H1 (cell line): ENCODE data around the gene RNF212B. TPM values are rescaled to one million over a fixed set of nuclear protein-coding genes. Genes with fewer than 3 reads are reported as not detected.

ENCODE experiments used
- CTCF ChIA-PET: fragments of 300-600 bp; sonication (Branson Sonifier 250); formaldehyde crosslinking; loops from one replicate; lab custom pipeline; 2021; ENCODE audit not compliant: partially characterized antibody; lab: Charles Lee
- POLR2A ChIA-PET: fragments of 300-600 bp; sonication (Branson Sonifier 250); formaldehyde crosslinking; loops from one replicate; lab custom pipeline; 2021; ENCODE audit warnings: inconsistent platforms; ENCODE audit not compliant: partially characterized antibody; lab: Charles Lee
- DNase-seq, 2 experiments: peaks; one replicate each; pipeline versions ENCODE4 v3.0.0 to v3.0.0-alpha.2; 2010 to 2022; ENCODE audit warnings: low spot score in 2 of 2, low read depth in 1 of 2, mixed read lengths in 1 of 2
- FAIRE-seq: peaks from 2 replicates; lab custom pipeline; 2011; peaks lifted over from hg19 to GRCh38; lab: Jason Lieb, UNC
- H2AFZ ChIP-seq: 2 replicates; pipeline ENCODE4 v1.8.1; 2012; ENCODE audit warnings: low read length, inconsistent platforms
- H2AK5ac ChIP-seq: 2 replicates; pipeline ENCODE4 v1.6.1; 2013; ENCODE audit warnings: low read depth, low read length
- H2BK120ac ChIP-seq: replicated peaks from 2 replicates; pipeline ENCODE3; 2013; ENCODE audit warnings: low read depth, low read length, inconsistent platforms
- H2BK12ac ChIP-seq: 2 replicates; pipeline ENCODE4 v1.6.1; 2013; ENCODE audit warnings: low read depth, low read length
- H2BK15ac ChIP-seq: 2 replicates; pipeline ENCODE4 v1.6.1; 2013; ENCODE audit warnings: low read length
- H2BK20ac ChIP-seq: 2 replicates; pipeline ENCODE4 v1.6.1; 2013; ENCODE audit warnings: low read length
- H2BK5ac ChIP-seq: 2 replicates; pipeline ENCODE4 v1.6.1; 2013; ENCODE audit warnings: low read depth, low read length
- H3K14ac ChIP-seq: 2 replicates; pipeline ENCODE4 v1.6.1; 2013; ENCODE audit warnings: inconsistent platforms; ENCODE audit not compliant: insufficient read length
- H3K18ac ChIP-seq: 2 replicates; pipeline ENCODE4 v1.6.1; 2013; ENCODE audit warnings: low read length; ENCODE audit errors: extremely low read depth
- H3K23ac ChIP-seq: 2 replicates; pipeline ENCODE4 v1.6.1; 2013; ENCODE audit warnings: inconsistent platforms; ENCODE audit not compliant: insufficient read length
- H3K23me2 ChIP-seq: 2 replicates; pipeline ENCODE4 v1.6.1; 2013; ENCODE audit warnings: low read depth, low read length
- H3K27ac ChIP-seq: 2 replicates; pipeline ENCODE4 v1.6.1; 2011; ENCODE audit warnings: low read depth, low read length, inconsistent platforms
- H3K27me3 ChIP-seq, 4 experiments: replicated peaks in 1 of 4; 1 replicate in 1 of 4; 2 replicates in 3 of 4; pipeline versions ENCODE4 v1.6.1 to v1.8.1; 2011 to 2013; ENCODE audit warnings: low read length in 3 of 4, mild to moderate bottlenecking in 3 of 4, inconsistent platforms in 2 of 4, mixed read lengths in 2 of 4, moderate library complexity in 1 of 4; ENCODE audit not compliant: control insufficient read depth in 3 of 4, insufficient read depth in 3 of 4; ENCODE audit errors: extremely low read depth in 1 of 4
- H3K36me3 ChIP-seq, 4 experiments: 2 replicates each; pipeline versions ENCODE4 v1.6.1 to v1.8.1; 2011 to 2013; ENCODE audit warnings: mild to moderate bottlenecking in 4 of 4, low read length in 3 of 4, moderate library complexity in 2 of 4, control low read depth in 1 of 4, inconsistent platforms in 1 of 4; ENCODE audit not compliant: insufficient read depth in 4 of 4, control insufficient read depth in 2 of 4
- H3K4ac ChIP-seq: replicated peaks from 2 replicates; pipeline ENCODE3; 2013; ENCODE audit warnings: low read length, low read depth, mixed read lengths, inconsistent platforms; ENCODE audit not compliant: insufficient read length
- H3K4me1 ChIP-seq, 4 experiments: replicated peaks in 1 of 4; 1 replicate in 1 of 4; 2 replicates in 3 of 4; pipeline versions ENCODE4 v1.6.1 to v1.8.1; 2011 to 2013; ENCODE audit warnings: low read length in 3 of 4, inconsistent platforms in 2 of 4, mixed read lengths in 1 of 4; ENCODE audit not compliant: insufficient read depth in 4 of 4, control insufficient read depth in 3 of 4
- H3K4me2 ChIP-seq, 2 experiments: 2 replicates each; pipeline versions ENCODE4 v1.6.1 to v1.8.1; 2011 to 2013; ENCODE audit warnings: low read depth in 2 of 2, low read length in 2 of 2, control low read depth in 1 of 2, inconsistent platforms in 1 of 2, mild to moderate bottlenecking in 1 of 2; ENCODE audit not compliant: insufficient read depth in 1 of 2
- H3K4me3 ChIP-seq, 4 experiments: fragments of 200-600, 300-600 bp in 1 of 4; sonication (generic), shearing (Covaris generic), sonication (Bioruptor Twin) in 1 of 4; 2 replicates each; pipeline versions ENCODE4 v1.5.1 to v1.8.1; 2011 to 2016; ENCODE audit warnings: low read length in 4 of 4, low read depth in 3 of 4, control low read depth in 2 of 4, inconsistent platforms in 2 of 4, mild to moderate bottlenecking in 2 of 4, mixed read lengths in 1 of 4, moderate library complexity in 1 of 4; ENCODE audit not compliant: insufficient read depth in 2 of 4; ENCODE audit errors: extremely low read depth in 1 of 4
- H3K56ac ChIP-seq: replicated peaks from 2 replicates; pipeline ENCODE3; 2013; ENCODE audit warnings: low read depth, mild to moderate bottlenecking, mixed read lengths, low read length, inconsistent platforms; ENCODE audit not compliant: insufficient read length
- H3K79me1 ChIP-seq: 2 replicates; pipeline ENCODE4 v1.6.1; 2013; ENCODE audit warnings: low read depth, low read length, control low read depth
- H3K79me2 ChIP-seq, 2 experiments: 2 replicates each; pipeline versions ENCODE4 v1.6.1 to v1.8.1; 2012 to 2013; ENCODE audit warnings: low read length in 2 of 2, mild to moderate bottlenecking in 2 of 2, inconsistent platforms in 1 of 2; ENCODE audit not compliant: insufficient read depth in 2 of 2, control insufficient read depth in 1 of 2
- H3K9ac ChIP-seq, 4 experiments: replicated peaks in 1 of 4; 1 replicate in 1 of 4; 2 replicates in 3 of 4; pipeline versions ENCODE4 v1.6.1 to v1.8.1; 2011 to 2013; ENCODE audit warnings: low read depth in 3 of 4, low read length in 3 of 4, control low read depth in 2 of 4, mild to moderate bottlenecking in 2 of 4, moderate library complexity in 2 of 4, inconsistent platforms in 1 of 4; ENCODE audit errors: extremely low read depth in 1 of 4
- H3K9me3 ChIP-seq, 2 experiments: 2 replicates each; pipeline versions ENCODE4 v1.6.1 to v1.8.1; 2012 to 2013; ENCODE audit warnings: mild to moderate bottlenecking in 2 of 2, moderate library complexity in 2 of 2, control low read depth in 1 of 2, inconsistent platforms in 1 of 2, low read depth in 1 of 2, low read length in 1 of 2, mixed read lengths in 1 of 2; ENCODE audit not compliant: insufficient read depth in 2 of 2
- H4K20me1 ChIP-seq, 2 experiments: replicated peaks in 1 of 2; 2 replicates each; pipeline versions ENCODE3 to v1.8.1; 2011 to 2013; ENCODE audit warnings: inconsistent platforms in 2 of 2, low read length in 2 of 2, mild to moderate bottlenecking in 1 of 2; ENCODE audit not compliant: insufficient read depth in 2 of 2, control insufficient read depth in 1 of 2
- H4K5ac ChIP-seq: 2 replicates; pipeline ENCODE4 v1.6.1; 2013; ENCODE audit warnings: low read length, low read depth, mixed read lengths, inconsistent platforms; ENCODE audit not compliant: insufficient read length
- H4K8ac ChIP-seq: 2 replicates; pipeline ENCODE4 v1.8.0; 2013; ENCODE audit warnings: mild to moderate bottlenecking, moderate library complexity, low read length, inconsistent platforms; ENCODE audit not compliant: insufficient read depth; ENCODE audit errors: extremely low read depth
- H4K91ac ChIP-seq: replicated peaks from 2 replicates; pipeline ENCODE3; 2013; ENCODE audit warnings: low read length, mixed read lengths, inconsistent platforms; ENCODE audit not compliant: insufficient read length
- ATF2 ChIP-seq: IDR thresholded peaks from 2 replicates; pipeline ENCODE4 v1.6.1; 2012; ENCODE audit warnings: low read length, inconsistent platforms
- CREB1 ChIP-seq: IDR thresholded peaks from 2 replicates; pipeline ENCODE4 v1.6.1; 2012; ENCODE audit warnings: inconsistent platforms
- EP300 ChIP-seq, 2 experiments: IDR thresholded peaks; 1 replicate in 1 of 2; 2 replicates in 1 of 2; pipeline ENCODE4 v1.6.1; 2011 to 2012; ENCODE audit warnings: low read depth in 2 of 2, low read length in 2 of 2, mild to moderate bottlenecking in 2 of 2, borderline replicate concordance in 1 of 2, inconsistent platforms in 1 of 2, moderate library complexity in 1 of 2
- KDM4A ChIP-seq: IDR thresholded peaks from one replicate; pipeline ENCODE4 v1.7.1; 2012; ENCODE audit warnings: low read depth, mild to moderate bottlenecking, moderate library complexity, low read length, inconsistent platforms; ENCODE audit not compliant: severe bottlenecking
- KDM5A ChIP-seq: fragments of 200-600 bp; IDR thresholded peaks from 2 replicates; pipeline ENCODE4 v1.7.1; 2012; ENCODE audit warnings: mild to moderate bottlenecking, low read length, inconsistent platforms, mixed read lengths
- MAX ChIP-seq: IDR thresholded peaks from 2 replicates; pipeline ENCODE4 v1.6.1; 2012; ENCODE audit warnings: inconsistent platforms
- SIN3A ChIP-seq, 2 experiments: IDR thresholded peaks in 1 of 2; conservative IDR thresholded peaks in 1 of 2; 2 replicates each; pipeline ENCODE4 v1.6.1; 2011 to 2012; ENCODE audit warnings: low read length in 2 of 2, improper control_type of control experiment in 1 of 2, low read depth in 1 of 2, mild to moderate bottlenecking in 1 of 2
- SUZ12 ChIP-seq: fragments of 200-600 bp; sonication (generic); IDR thresholded peaks from 2 replicates; pipeline ENCODE4 v1.6.1; 2012; ENCODE audit warnings: mild to moderate bottlenecking, inconsistent platforms, low read length, moderate library complexity, mixed read lengths
- TCF12 ChIP-seq: IDR thresholded peaks from 2 replicates; pipeline ENCODE4 v1.6.1; 2011; ENCODE audit warnings: low read depth, mild to moderate bottlenecking, low read length
- TEAD4 ChIP-seq: IDR thresholded peaks from 2 replicates; pipeline ENCODE4 v1.6.1; 2012; ENCODE audit warnings: low read depth, low read length, inconsistent platforms, mixed read lengths
- WGBS, 2 experiments: shearing (Covaris generic) in 1 of 2; methylation state at CpG; one replicate each; pipeline versions ENCODE4 v1.1.6 to v1.1.7; 2013 to 2015; ENCODE audit warnings: low lambda C conversion rate in 2 of 2, mixed read lengths in 2 of 2, inconsistent platforms in 1 of 2, low coverage in 1 of 2, missing lambda C conversion rate in 1 of 2; ENCODE audit not compliant: insufficient replicate concordance in 2 of 2, insufficient coverage in 1 of 2, insufficient read length in 1 of 2; ENCODE audit errors: extremely low coverage in 1 of 2, missing lambda C conversion rate in 1 of 2; 5-methylcytosine and 5-hydroxymethylcytosine counted together
- polyA plus RNA-seq, 7 experiments: library from polyadenylated mRNA; depleted of rRNA in 3 of 7; stranded (reverse) in 5 of 7; unstranded in 2 of 7; fragments of >200 nt in 5 of 7; fragments of 200-250 nt in 2 of 7; gene quantifications; 1 replicate in 5 of 7; 2 replicates in 1 of 7; 4 replicates in 1 of 7; pipeline versions ENCODE4 v1.2.1 to v1.2.3, GENCODE V29; 2011 to 2013; ENCODE audit warnings: missing spikeins in 2 of 7, mixed read lengths in 2 of 7
- total RNA-seq: library from RNA; stranded (reverse); fragmentation: NEBNext Ultra II Directional; extraction: Animal tissue kit (Norgen Biotek cat#: 25700); gene quantifications from 2 replicates; pipeline ENCODE4 v1.2.1, GENCODE V29; 2021

The RNF212B gene
- total and polyA plus RNA-seq, 2 of the 8 experiments (the other 6 are each of a cell fraction or from before 2014, with no cell fraction given) = 0.95 to 1.2 TPM

GRCh38 chr14:23215421-23215820 lies 22.3 kb upstream of the RNF212B start:
- POLR2A ChIA-PET = no interaction called here
- TF ChIP-seq SUZ12 (no peak), TCF12 (no peak), KDM4A (no peak), ATF2 (no peak), KDM5A (no peak), CREB1 (no peak), MAX (no peak), TEAD4 (no peak), SIN3A (conservative IDR thresholded peaks at IDR 0.05 in 1 of 2, IDR thresholded peaks at IDR 0.05 in 1 of 2; ENCODE audit: low read depth in 1 of 2, low read length in 2 of 2) (no peak), EP300 (IDR thresholded peaks at IDR 0.05; ENCODE audit: borderline replicate concordance in 1 of 2, low read depth in 2 of 2, low read length in 2 of 2) (no peak)

More at GRCh38 chr14:23215421-23215820, 22.3 kb upstream of the RNF212B start:
- no peak overlapping the region for H2BK5ac ChIP-seq
- no peak overlapping the region for H4K8ac ChIP-seq
- no peak overlapping the region for H2BK15ac ChIP-seq
- H3K9ac ChIP-seq = no peak overlapping the region
- H3K14ac ChIP-seq = no peak overlapping the region
- CTCF ChIA-PET = no interaction called here
- H3K36me3 ChIP-seq = no peaks in the 10 kb centered on the region
- H3K56ac ChIP-seq = no peak overlapping the region
- H2BK12ac ChIP-seq = no peak overlapping the region
- no peaks in the 10 kb centered on the region for H3K27me3 ChIP-seq
- H3K79me1 ChIP-seq = no peaks in the 10 kb centered on the region
- no peak overlapping the region for H4K5ac ChIP-seq
- no peak overlapping the region for H2AK5ac ChIP-seq
- no peak overlapping the region for H3K18ac ChIP-seq
- H4K91ac ChIP-seq = no peak overlapping the region
- H2AFZ ChIP-seq = no peak overlapping the region
- H3K79me2 ChIP-seq = no peaks in the 10 kb centered on the region
- H3K23me2 ChIP-seq = no peaks in the 10 kb centered on the region
- H2BK20ac ChIP-seq = no peak overlapping the region
- no peak overlapping the region for H3K27ac ChIP-seq
- H3K4me3 ChIP-seq = no peak overlapping the region
- peaks cover 0 to 6% of the 10 kb centered on the region in 2 experiments; a peak in 2 of 4 replicates for H3K9me3 ChIP-seq
- WGBS, 2 experiments = 96% methylated on average over 1 of the region's 1 CpG; no CpG with 5 or more reads in 1 of the 2 experiments
- H3K23ac ChIP-seq = no peak overlapping the region
- H3K4me1 ChIP-seq = peaks cover 0 to 2% (median 0%) of the 10 kb centered on the region in 4 experiments; a peak in 2 of 7 replicates
- no peak overlapping the region for H3K4me2 ChIP-seq
- no peak overlapping the region for H3K4ac ChIP-seq
- no peaks in the 10 kb centered on the region for H4K20me1 ChIP-seq
- no peak for DNase-seq
- H2BK120ac ChIP-seq = no peak overlapping the region
- FAIRE-seq = no peak
